Endothelial cell of umbilical vein (primary cell): ENCODE measurements around the gene CYP4V2. TPM values are rescaled to one million over a fixed set of nuclear protein-coding genes. Genes with fewer than 3 reads are reported as not detected.

ENCODE experiments used
- BruUV-seq: library from RNA; stranded (reverse); fragments of 400-500 nt; replicated peaks from 2 replicates; lab custom pipeline; 2021; lab: Mats Ljungman, UMichigan
- CTCF ChIA-PET: fragments of 300-600, 350-600 bp; sonication (Branson Sonifier 250); formaldehyde crosslinking; loops from one replicate; lab custom pipeline; 2021; ENCODE audit warnings: antibody characterized with exemption, inconsistent platforms; lab: Charles Lee
- POLR2A ChIA-PET: fragments of 300-600, 350-600 bp; sonication (Branson Sonifier 250); formaldehyde crosslinking; loops from one replicate; lab custom pipeline; 2021; ENCODE audit warnings: antibody characterized with exemption, inconsistent platforms; lab: Charles Lee
- DNase-seq: peaks from one replicate; pipeline ENCODE4 v3.0.0-alpha.2; 2011; ENCODE audit warnings: low read depth, low spot score
- FAIRE-seq: peaks from 2 replicates; lab custom pipeline; 2011; peaks lifted over from hg19 to GRCh38; lab: Jason Lieb, UNC
- H2AFZ ChIP-seq: 2 replicates; pipeline ENCODE4 v1.6.0; 2012; ENCODE audit warnings: low read depth, low read length, control low read depth, inconsistent platforms
- H3K27ac ChIP-seq: 2 replicates; pipeline ENCODE4 v1.5.1; 2011; ENCODE audit warnings: low read depth, mild to moderate bottlenecking, control low read depth, low read length, moderate library complexity; ENCODE audit not compliant: insufficient read depth
- H3K27me3 ChIP-seq, 2 experiments: 2 replicates each; pipeline versions ENCODE4 v1.6.0 to v1.6.1; 2011; ENCODE audit warnings: low read length in 2 of 2, mixed read lengths in 1 of 2; ENCODE audit not compliant: control insufficient read depth in 2 of 2, insufficient read depth in 2 of 2
- H3K36me3 ChIP-seq, 2 experiments: 2 replicates in 1 of 2; 3 replicates in 1 of 2; pipeline ENCODE4 v1.5.1; 2011; ENCODE audit warnings: low read length in 2 of 2, mild to moderate bottlenecking in 1 of 2, moderate library complexity in 1 of 2; ENCODE audit not compliant: control insufficient read depth in 2 of 2, insufficient read depth in 2 of 2; ENCODE audit errors: extremely low read depth in 1 of 2
- H3K4me1 ChIP-seq: 3 replicates; pipeline ENCODE4 v1.5.1; 2011; ENCODE audit warnings: mild to moderate bottlenecking, low read length; ENCODE audit not compliant: control insufficient read depth, insufficient read depth; ENCODE audit errors: extremely low read depth
- H3K4me2 ChIP-seq: 2 replicates; pipeline ENCODE4 v1.6.1; 2011; ENCODE audit warnings: low read length, control low read depth, mixed read lengths; ENCODE audit not compliant: insufficient read depth
- H3K4me3 ChIP-seq, 3 experiments: fragments of 200-600 bp in 1 of 3; sonication (generic), shearing (Covaris generic) in 1 of 3; replicated peaks in 1 of 3; 2 replicates each; pipeline ENCODE4 v1.5.1; 2011 to 2016; ENCODE audit warnings: control low read depth in 3 of 3, low read length in 3 of 3, mild to moderate bottlenecking in 2 of 3, inconsistent platforms in 1 of 3, low read depth in 1 of 3, moderate library complexity in 1 of 3; ENCODE audit not compliant: insufficient read depth in 1 of 3
- H3K79me2 ChIP-seq: 2 replicates; pipeline ENCODE4 v1.6.0; 2012; ENCODE audit warnings: low read length, inconsistent platforms; ENCODE audit not compliant: control insufficient read depth, insufficient read depth
- H3K9ac ChIP-seq: replicated peaks from 2 replicates; pipeline ENCODE3; 2011; ENCODE audit warnings: low read length, control low read depth; ENCODE audit not compliant: insufficient read depth; ENCODE audit errors: extremely low read depth
- H3K9me1 ChIP-seq: replicated peaks from 3 replicates; pipeline ENCODE4 v1.6.0; 2011; ENCODE audit warnings: mild to moderate bottlenecking, low read length; ENCODE audit not compliant: control insufficient read depth, insufficient read depth; ENCODE audit errors: extremely low read depth
- H3K9me3 ChIP-seq: replicated peaks from 2 replicates; pipeline ENCODE4 v1.5.1; 2012; ENCODE audit warnings: low read length, inconsistent platforms; ENCODE audit not compliant: control insufficient read depth, insufficient read depth
- H4K20me1 ChIP-seq: replicated peaks from 2 replicates; pipeline ENCODE3; 2011; ENCODE audit warnings: mild to moderate bottlenecking, low read length; ENCODE audit not compliant: control insufficient read depth, insufficient read depth; ENCODE audit errors: extremely low read depth
- GATA2 ChIP-seq: IDR thresholded peaks from 2 replicates; pipeline ENCODE4 v1.7.0; 2011; ENCODE audit warnings: low read depth, mild to moderate bottlenecking, moderate library complexity, mixed read lengths, low read length; ENCODE audit not compliant: insufficient read length, insufficient read depth
- dilution Hi-C: fragments of 300-500 bp; cut with MboI; formaldehyde crosslinking; loops from one replicate; pipeline ENCODE4 v1.15.0; 2019; ENCODE audit warnings: low sequenced_read_pairs; ENCODE audit not compliant: extremely low pct_ligation_motif_present
- intact Hi-C: fragments of 100-400 bp; cut with micrococcal nuclease; formaldehyde crosslinking; loops from one replicate; pipeline ENCODE4 v1.10.0; 2022
- polyA plus RNA-seq, 4 experiments: library from polyadenylated mRNA; depleted of rRNA in 3 of 4; stranded (reverse) in 3 of 4; unstranded in 1 of 4; fragments of >200 nt; gene quantifications; 2 replicates each; pipeline versions ENCODE4 v1.2.1 to v1.2.3, GENCODE V29; 2011 to 2012; ENCODE audit warnings: missing spikeins in 1 of 4
- total RNA-seq: library from RNA; stranded (reverse); gene quantifications from 2 replicates; pipeline ENCODE4 v1.2.3, GENCODE V29; 2021
- TF ChIP-seq, protein P1 (sequence below), 2 donors: IDR thresholded peaks; 1 replicate in 1 of 2; 2 replicates in 1 of 2; pipeline ENCODE4 v1.5.1; 2011; ENCODE audit warnings: low read length in 2 of 2, mild to moderate bottlenecking in 2 of 2, moderate library complexity in 2 of 2, control low read depth in 1 of 2, inconsistent platforms in 1 of 2, low read depth in 1 of 2; ENCODE audit not compliant: insufficient read depth in 1 of 2; ENCODE audit errors: extremely low read depth in 1 of 2

The CYP4V2 gene
- total and polyA plus RNA-seq, 2 donors (not counting 3 experiments of a cell fraction or from before 2014, with no cell fraction given), result 0.28 to 1.7 TPM

DNA sequence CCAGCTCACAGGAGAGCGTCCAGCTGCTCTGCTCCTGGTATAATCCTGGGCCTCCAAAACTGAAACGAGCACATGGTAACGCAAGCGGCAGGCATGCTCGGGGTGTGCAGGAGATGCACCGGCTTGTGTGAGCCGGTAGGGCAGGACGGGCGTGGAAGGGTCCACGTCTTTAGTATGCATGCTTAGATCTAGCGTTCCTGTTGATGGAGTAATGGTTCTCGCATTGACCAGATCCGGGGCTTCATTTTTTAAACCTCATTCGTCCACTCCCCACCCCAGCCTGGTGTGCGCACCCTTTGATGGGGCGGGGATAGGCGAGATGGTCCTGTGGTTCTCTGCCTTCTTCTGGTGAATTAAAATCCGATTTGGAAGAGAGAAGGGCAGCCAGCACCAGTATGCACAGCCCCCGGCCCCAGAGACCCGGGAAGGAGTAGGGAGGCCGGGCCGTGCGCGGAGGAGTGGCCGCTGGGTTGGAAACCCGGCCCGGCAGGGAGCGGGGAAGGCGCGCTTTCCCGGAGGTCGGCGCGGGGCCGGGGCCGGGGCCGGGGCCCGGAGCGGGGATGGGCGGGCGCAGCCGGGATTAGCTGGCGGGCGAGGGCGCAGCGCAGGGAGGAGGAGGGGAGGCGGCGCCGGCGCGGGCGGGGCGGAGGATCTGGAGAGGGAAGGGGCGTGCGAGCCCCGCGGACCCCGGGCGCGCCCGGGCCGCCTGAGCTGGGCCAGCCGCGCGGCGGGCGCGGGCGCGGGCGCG is 47.0 kb upstream of the CYP4V2 start:
- TF ChIP-seq, protein P1, sequence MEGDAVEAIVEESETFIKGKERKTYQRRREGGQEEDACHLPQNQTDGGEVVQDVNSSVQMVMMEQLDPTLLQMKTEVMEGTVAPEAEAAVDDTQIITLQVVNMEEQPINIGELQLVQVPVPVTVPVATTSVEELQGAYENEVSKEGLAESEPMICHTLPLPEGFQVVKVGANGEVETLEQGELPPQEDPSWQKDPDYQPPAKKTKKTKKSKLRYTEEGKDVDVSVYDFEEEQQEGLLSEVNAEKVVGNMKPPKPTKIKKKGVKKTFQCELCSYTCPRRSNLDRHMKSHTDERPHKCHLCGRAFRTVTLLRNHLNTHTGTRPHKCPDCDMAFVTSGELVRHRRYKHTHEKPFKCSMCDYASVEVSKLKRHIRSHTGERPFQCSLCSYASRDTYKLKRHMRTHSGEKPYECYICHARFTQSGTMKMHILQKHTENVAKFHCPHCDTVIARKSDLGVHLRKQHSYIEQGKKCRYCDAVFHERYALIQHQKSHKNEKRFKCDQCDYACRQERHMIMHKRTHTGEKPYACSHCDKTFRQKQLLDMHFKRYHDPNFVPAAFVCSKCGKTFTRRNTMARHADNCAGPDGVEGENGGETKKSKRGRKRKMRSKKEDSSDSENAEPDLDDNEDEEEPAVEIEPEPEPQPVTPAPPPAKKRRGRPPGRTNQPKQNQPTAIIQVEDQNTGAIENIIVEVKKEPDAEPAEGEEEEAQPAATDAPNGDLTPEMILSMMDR (IDR thresholded peaks at IDR 0.05; ENCODE audit: extremely low read depth in 1 of 2, insufficient read depth in 1 of 2, low read depth in 1 of 2, low read length in 2 of 2), result peak in 1 of 2 donors; percentile 3
- no peak for TF ChIP-seq GATA2
- Histone ChIP-seq H3K9me1 (no peaks in the 10 kb centered on the region), H3K36me3 (no peaks in the 10 kb centered on the region), H3K9me3 (no peaks in the 10 kb centered on the region), H3K79me2 (no peaks in the 10 kb centered on the region), H3K4me1 (peaks cover 10% of the 10 kb centered on the region), H4K20me1 (no peaks in the 10 kb centered on the region), H3K27me3 (peaks cover 14 to 22% of the 10 kb centered on the region in 2 experiments), H2AFZ (peak overlapping the region; percentile 30), H3K27ac (no peak overlapping the region), H3K9ac (no peak overlapping the region), H3K4me3 (peak overlapping the region; percentile 7 to 36 (median 31)), H3K4me2 (peak overlapping the region; percentile 75)
- ChIA-PET CTCF (no interaction called here), POLR2A (no interaction called here)
- intact Hi-C loops (loop anchor here (2.0 kb wide), 1 partner anchor 46 kb away; the partner anchor contains the start of gene CYP4V2), dilution Hi-C loops (no loop called here)
- no TSS peak for BruUV-seq
- peak; percentile 11 for DNase-seq
- no peak for FAIRE-seq
